Left ventricle myocardium inferior (tissue), 1 donor: ENCODE results near the gene EEF2K. TPM values are rescaled to one million over a fixed set of nuclear protein-coding genes. Genes with fewer than 3 reads are reported as not detected.
"Not testable (repeated sequence)": the region's sequence is repeated elsewhere in the genome, so short reads cannot be mapped to it uniquely, and the experiment has no call there.

ENCODE experiments used
- DNase-seq: peaks from one replicate; pipeline ENCODE4 v3.0.0-alpha.2; 2020
- H3K27ac ChIP-seq: fragments of 200-600 bp; replicated peaks from 2 replicates; pipeline ENCODE4 v1.8.0; 2021
- H3K27me3 ChIP-seq: fragments of 200-600 bp; 2 replicates; pipeline ENCODE4 v1.8.0; 2021; ENCODE audit warnings: low read depth
- H3K36me3 ChIP-seq: fragments of 200-600 bp; 2 replicates; pipeline ENCODE4 v1.8.0; 2021
- H3K4me1 ChIP-seq: fragments of 200-600 bp; 2 replicates; pipeline ENCODE4 v1.8.0; 2021
- H3K4me3 ChIP-seq: fragments of 200-600 bp; 2 replicates; pipeline ENCODE4 v1.8.0; 2021; ENCODE audit warnings: mild to moderate bottlenecking, moderate library complexity
- H3K9me3 ChIP-seq: fragments of 200-600 bp; replicated peaks from 2 replicates; pipeline ENCODE4 v1.8.0; 2021
- CTCF ChIP-seq: fragments of 200-600 bp; IDR thresholded peaks from 2 replicates; pipeline ENCODE4 v1.8.0; 2021; ENCODE audit warnings: antibody characterized with exemption, mild to moderate bottlenecking, borderline replicate concordance
- intact Hi-C: fragments of 100-400 bp; cut with micrococcal nuclease; formaldehyde crosslinking; loops from one replicate; pipeline ENCODE4 v1.11.0; 2022
- total RNA-seq: library from RNA; stranded (reverse); fragmentation: NEBNext Ultra II Directional; extraction: Animal tissue kit (Norgen Biotek cat#: 25700); gene quantifications from one replicate; pipeline ENCODE4 v1.2.1, GENCODE V29; 2021
- donor health status: DM: no; HTN: yes; CAD: no; lungs with severe emphysema.

The EEF2K gene
- total RNA-seq, 1 donor from 2014 or later: 22.1 TPM

- H3K36me3 ChIP-seq: no peaks in the 10 kb centered on the region
- DNase-seq: no peak
- TF ChIP-seq CTCF: no peak
- H3K27me3 ChIP-seq: peaks cover 35% of the 10 kb centered on the region
- H3K4me3 ChIP-seq: no peak overlapping the region
- intact Hi-C loops: no loop called here
- H3K4me1 ChIP-seq: peaks cover 5% of the 10 kb centered on the region
- H3K9me3 ChIP-seq: peaks cover 11% of the 10 kb centered on the region
- H3K27ac ChIP-seq: no peak overlapping the region
Measured at GRCh38 chr16:22164482-22164881, 41.6 kb upstream of the EEF2K start.

- Histone ChIP-seq H3K9me3 (peaks cover 11% of the 10 kb centered on the region), H3K27me3 (peaks cover 33% of the 10 kb centered on the region), H3K4me3 (no peak overlapping the region), H3K36me3 (no peaks in the 10 kb centered on the region), H3K4me1 (peaks cover 5% of the 10 kb centered on the region), H3K27ac (no peak overlapping the region)
- no peak for DNase-seq
- intact Hi-C loops: no loop called here
- no peak for TF ChIP-seq CTCF
Measured at GRCh38 chr16:22165508-22166285, 40.4 kb upstream of the EEF2K start.

- H3K9me3 ChIP-seq: peaks cover 4% of the 10 kb centered on the region
- no peak for TF ChIP-seq CTCF
- intact Hi-C loops: loop anchor here (10.0 kb wide), 1 partner anchor 67 kb away; no protein-coding TSS in a partner anchor
- no peak overlapping the region for H3K4me3 ChIP-seq
- no peak for DNase-seq
- H3K27me3 ChIP-seq: no peaks in the 10 kb centered on the region
- no peak overlapping the region for H3K27ac ChIP-seq
- H3K36me3 ChIP-seq: no peaks in the 10 kb centered on the region
- no peaks in the 10 kb centered on the region for H3K4me1 ChIP-seq
Measured at GRCh38 chr16:22171953-22172352, 34.1 kb upstream of the EEF2K start.

GRCh38 chr16:22172642-22173041 lies 33.4 kb upstream of the EEF2K start:
- not testable (repeated sequence) for H3K36me3 ChIP-seq, H3K27me3 ChIP-seq, H3K27ac ChIP-seq, H3K4me1 ChIP-seq, H3K4me3 ChIP-seq, DNase-seq, H3K9me3 ChIP-seq
- intact Hi-C loops: loop anchor here (10.0 kb wide), 1 partner anchor 68 kb away; no protein-coding TSS in a partner anchor

- no peak for DNase-seq
- H3K9me3 ChIP-seq: no peaks in the 10 kb centered on the region
- no peaks in the 10 kb centered on the region for H3K4me1 ChIP-seq
- no peaks in the 10 kb centered on the region for H3K36me3 ChIP-seq
- intact Hi-C loops: loop anchor here (10.0 kb wide), 1 partner anchor 70 kb away; no protein-coding TSS in a partner anchor
- no peak overlapping the region for H3K27ac ChIP-seq
- H3K27me3 ChIP-seq: no peaks in the 10 kb centered on the region
- no peak overlapping the region for H3K4me3 ChIP-seq
- no peak for TF ChIP-seq CTCF
Measured at GRCh38 chr16:22174642-22175041, 31.4 kb upstream of the EEF2K start.
